HUES48 (cell line): ENCODE measurements around the gene PET100.

ENCODE experiments used
- H3K27ac ChIP-seq: one replicate; pipeline ENCODE4 v1.7.0; 2013; ENCODE audit warnings: low read depth, low read length, inconsistent platforms
- H3K27me3 ChIP-seq: 2 replicates; pipeline ENCODE4 v1.6.1; 2013; ENCODE audit warnings: mild to moderate bottlenecking, low read length; ENCODE audit not compliant: control insufficient read depth, insufficient read depth
- H3K36me3 ChIP-seq: 2 replicates; pipeline ENCODE4 v1.6.1; 2013; ENCODE audit warnings: low read length; ENCODE audit not compliant: control insufficient read depth, insufficient read depth
- H3K4me1 ChIP-seq: 2 replicates; pipeline ENCODE4 v1.6.1; 2013; ENCODE audit warnings: mild to moderate bottlenecking, low read length; ENCODE audit not compliant: control insufficient read depth, insufficient read depth
- H3K4me3 ChIP-seq: 2 replicates; pipeline ENCODE4 v1.5.1; 2013; ENCODE audit warnings: mild to moderate bottlenecking, low read depth, low read length
- H3K9ac ChIP-seq: 2 replicates; pipeline ENCODE4 v1.6.1; 2013; ENCODE audit warnings: mild to moderate bottlenecking, low read depth, low read length, moderate library complexity
- H3K9me3 ChIP-seq: 2 replicates; pipeline ENCODE4 v1.6.1; 2013; ENCODE audit warnings: low read length; ENCODE audit not compliant: control insufficient read depth, insufficient read depth

PET100 gene

DNA sequence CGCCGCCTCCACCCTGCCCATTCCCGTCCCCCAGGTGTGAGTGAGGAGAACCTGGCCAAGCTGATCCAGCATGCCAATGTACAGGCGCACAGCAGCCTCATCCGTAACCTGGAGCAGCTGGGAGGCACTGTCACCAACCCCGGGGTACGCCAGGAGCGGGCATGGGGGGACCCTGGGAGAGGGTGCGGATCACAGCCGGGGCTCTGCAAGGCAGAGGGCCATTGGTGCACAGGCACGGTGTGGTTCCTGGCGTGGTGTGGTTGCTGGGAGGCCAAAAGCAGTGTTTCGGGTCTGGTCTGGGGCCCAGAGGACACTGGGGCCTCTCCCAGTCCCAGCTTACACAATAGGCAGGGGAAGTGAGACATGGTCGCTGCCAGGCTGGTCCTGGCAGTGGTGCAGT, 15.6 kb downstream of the PET100 start:
- Histone ChIP-seq H3K4me3 (no peak overlapping the region), H3K27ac (no peak overlapping the region), H3K36me3 (no peaks in the 10 kb centered on the region; the same call in 1 of the 2 replicates), H3K27me3 (no peaks in the 10 kb centered on the region), H3K4me1 (no peaks in the 10 kb centered on the region), H3K9me3 (no peaks in the 10 kb centered on the region), H3K9ac (no peak overlapping the region)

DNA sequence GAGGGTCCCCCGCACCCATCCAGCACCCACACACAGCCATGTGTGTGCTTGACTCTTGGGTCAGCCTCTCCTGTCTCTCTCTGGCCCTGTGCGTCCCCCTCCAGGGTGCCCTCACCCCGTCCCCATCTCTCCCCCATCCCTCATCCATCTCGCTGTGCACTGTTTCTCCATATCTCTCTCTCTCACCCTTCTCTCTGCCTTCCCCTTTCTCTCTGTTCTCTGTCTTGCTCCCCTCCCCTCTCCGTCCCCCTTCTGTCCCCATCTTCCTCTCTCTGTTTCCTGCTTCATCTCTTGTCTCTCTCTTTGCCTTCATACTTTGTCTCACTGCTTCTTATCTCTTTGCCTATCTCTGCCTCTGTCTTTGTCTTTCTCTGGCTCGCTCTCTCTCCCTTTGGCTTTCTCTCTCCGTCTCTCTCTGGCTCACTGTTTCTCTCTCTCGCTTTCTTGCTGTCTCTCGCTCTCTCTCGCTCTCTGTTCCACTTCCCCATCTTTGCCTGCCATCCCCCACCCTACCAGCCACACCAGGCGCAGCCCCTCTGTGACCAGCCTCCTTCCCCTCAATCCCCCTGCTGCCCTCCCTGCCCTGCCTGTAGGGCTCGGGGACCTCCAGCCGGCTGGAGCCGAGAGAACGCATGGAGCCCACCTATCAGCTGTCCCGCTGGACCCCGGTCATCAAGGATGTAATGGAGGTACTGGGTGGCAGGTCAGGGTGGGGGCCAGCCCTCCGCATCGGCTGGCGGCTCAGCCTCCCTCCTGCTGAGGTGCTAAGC, 16.2 kb downstream of the PET100 start:
- no peaks in the 10 kb centered on the region; the same call in 1 of the 2 replicates for H3K36me3 ChIP-seq
- H3K9ac ChIP-seq: no peak overlapping the region
- no peak overlapping the region for H3K4me3 ChIP-seq
- no peaks in the 10 kb centered on the region for H3K4me1 ChIP-seq
- no peak overlapping the region for H3K27ac ChIP-seq
- no peaks in the 10 kb centered on the region for H3K9me3 ChIP-seq
- H3K27me3 ChIP-seq: no peaks in the 10 kb centered on the region

DNA sequence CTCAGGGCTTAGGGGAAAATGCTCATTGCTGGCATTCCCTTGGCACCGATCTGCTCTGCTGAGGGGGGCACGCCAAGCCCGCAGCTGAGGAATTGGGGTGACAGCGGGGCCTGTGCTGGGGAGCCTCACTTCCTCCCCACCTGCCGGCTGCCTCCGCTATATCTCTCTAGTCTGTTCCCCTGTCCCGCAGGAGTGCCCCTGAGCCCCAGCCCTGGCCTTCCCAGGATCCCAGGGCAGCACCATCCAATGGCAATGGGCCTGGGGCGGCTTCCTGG, 16.8 kb downstream of the PET100 start:
- Histone ChIP-seq H3K9me3 (no peaks in the 10 kb centered on the region), H3K9ac (no peak overlapping the region), H3K36me3 (no peaks in the 10 kb centered on the region; the same call in 1 of the 2 replicates), H3K27me3 (no peaks in the 10 kb centered on the region), H3K27ac (no peak overlapping the region), H3K4me3 (no peak overlapping the region), H3K4me1 (no peaks in the 10 kb centered on the region)

DNA sequence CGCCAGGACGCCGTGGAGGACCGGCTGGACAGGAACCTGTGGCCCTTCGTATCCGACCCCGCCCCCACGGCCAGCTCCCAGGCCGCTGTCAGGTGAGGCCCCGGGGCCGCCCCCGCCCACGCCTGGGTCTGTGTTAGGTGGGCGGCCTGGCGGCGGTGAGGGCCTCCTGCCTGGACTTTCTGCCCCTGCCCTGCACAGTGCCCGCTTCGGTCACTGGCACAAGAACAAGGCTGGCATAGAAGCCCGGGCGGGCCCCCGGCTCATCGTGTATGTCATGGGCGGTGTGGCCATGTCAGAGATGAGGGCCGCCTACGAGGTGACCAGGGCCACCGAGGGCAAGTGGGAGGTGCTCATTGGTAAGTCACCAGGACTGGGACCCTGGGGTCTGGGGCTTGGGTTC, 17.6 kb downstream of the PET100 start:
- no peaks in the 10 kb centered on the region; the same call in 1 of the 2 replicates for H3K36me3 ChIP-seq
- no peak overlapping the region for H3K4me3 ChIP-seq
- no peak overlapping the region for H3K27ac ChIP-seq
- H3K9ac ChIP-seq: no peak overlapping the region
- H3K4me1 ChIP-seq: peaks cover under 1% of the 10 kb centered on the region; the same call in 1 of the 2 replicates
- H3K27me3 ChIP-seq: no peaks in the 10 kb centered on the region
- no peaks in the 10 kb centered on the region for H3K9me3 ChIP-seq

DNA sequence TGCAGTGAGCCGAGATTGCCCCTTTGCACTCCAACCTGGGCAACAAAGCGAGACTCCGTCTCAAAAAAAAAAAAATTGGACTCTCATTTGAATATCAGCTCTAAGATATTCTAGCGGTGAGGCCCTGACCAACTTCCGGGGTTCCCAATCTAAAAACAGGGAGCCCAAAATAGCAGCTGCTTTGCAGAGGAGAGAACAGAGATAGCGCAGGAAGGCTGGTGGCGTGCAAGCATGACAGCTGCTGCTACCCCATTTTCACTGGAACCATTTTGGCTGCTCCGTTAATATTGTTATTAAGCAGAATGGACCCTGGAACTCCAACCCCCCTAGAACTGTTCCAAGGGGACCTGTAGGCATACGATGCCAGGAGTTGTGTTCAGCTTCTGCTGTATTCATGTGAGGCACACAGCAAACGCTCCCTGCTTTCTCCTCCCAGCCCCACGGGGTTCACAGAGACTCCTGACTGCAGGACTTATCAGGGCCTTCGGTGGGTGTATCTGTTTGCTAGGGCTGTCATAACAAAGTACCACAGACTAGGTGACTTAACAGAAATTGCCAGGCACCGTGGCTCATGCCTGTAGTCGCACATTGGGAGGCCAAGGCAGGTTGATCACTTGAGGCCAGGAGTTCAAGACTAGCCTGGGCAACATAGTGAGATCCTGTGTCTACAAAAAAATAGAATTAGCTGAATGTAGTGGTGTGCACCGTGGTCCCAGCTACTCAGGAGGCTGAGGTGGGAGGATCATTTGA, 18.8 kb downstream of the PET100 start:
- no peak overlapping the region for H3K9ac ChIP-seq
- H3K4me1 ChIP-seq: peaks cover 2% of the 10 kb centered on the region; the same call in 1 of the 2 replicates
- H3K27me3 ChIP-seq: peaks cover 5% of the 10 kb centered on the region
- H3K9me3 ChIP-seq: no peaks in the 10 kb centered on the region
- H3K27ac ChIP-seq: no peak overlapping the region
- no peak overlapping the region for H3K4me3 ChIP-seq
- no peaks in the 10 kb centered on the region for H3K36me3 ChIP-seq

DNA sequence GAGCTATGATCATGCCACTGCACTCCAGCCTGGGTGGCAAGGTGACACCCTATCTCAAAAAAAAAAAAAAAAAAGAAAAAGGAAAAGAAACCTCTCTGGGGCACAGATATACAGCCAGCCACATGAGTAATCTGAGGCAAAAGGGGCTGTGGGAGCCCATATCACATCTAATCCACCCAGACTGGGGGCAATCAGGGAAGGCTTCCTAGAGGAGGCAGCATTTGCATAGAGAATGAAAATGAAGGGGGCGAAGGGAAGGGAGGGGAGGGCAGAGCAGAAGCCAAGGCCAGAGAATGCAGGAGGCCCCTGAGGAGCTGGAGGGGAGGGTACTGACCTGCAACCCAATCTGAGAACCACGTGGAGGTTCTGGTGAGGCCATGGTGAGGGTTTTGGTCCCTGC, 20.6 kb downstream of the PET100 start:
- Histone ChIP-seq H3K4me3 (no peak overlapping the region), H3K4me1 (peaks cover 2% of the 10 kb centered on the region; the same call in 1 of the 2 replicates), H3K36me3 (no peaks in the 10 kb centered on the region), H3K9me3 (no peaks in the 10 kb centered on the region), H3K9ac (no peak overlapping the region), H3K27me3 (peaks cover 5% of the 10 kb centered on the region), H3K27ac (no peak overlapping the region)

DNA sequence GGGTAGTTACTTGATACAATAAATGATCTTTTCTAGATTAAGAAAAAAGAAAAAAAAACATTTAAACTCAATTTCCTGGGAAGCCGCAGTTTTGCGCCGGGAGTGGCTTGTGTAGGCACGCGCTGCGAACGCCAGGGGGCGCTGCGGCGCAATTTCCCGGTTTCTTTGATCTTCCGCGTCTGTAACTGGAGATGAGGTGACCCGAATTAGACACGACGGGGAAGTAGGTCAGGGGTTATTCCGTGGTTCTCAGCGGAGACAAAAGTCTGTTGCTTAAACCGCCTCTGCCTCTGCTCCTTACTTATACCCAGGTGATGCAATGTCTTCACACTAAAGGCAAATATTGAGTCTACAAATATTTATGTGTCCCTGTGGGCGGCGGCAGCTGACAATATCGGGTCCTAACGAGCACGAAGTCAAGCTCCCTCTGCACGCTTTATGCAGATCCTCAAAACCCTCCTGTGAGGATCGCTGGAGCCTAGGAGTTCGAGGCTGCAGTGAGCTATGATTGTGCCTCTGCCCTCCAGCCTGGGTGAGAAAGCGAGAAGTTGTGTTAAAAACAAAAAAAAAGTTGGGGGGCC, 22.6 kb downstream of the PET100 start:
- Histone ChIP-seq H3K9ac (no peak overlapping the region), H3K27ac (no peak overlapping the region), H3K36me3 (no peaks in the 10 kb centered on the region), H3K4me3 (peak overlapping the region; percentile 45; the same call in 1 of the 2 replicates), H3K27me3 (peaks cover 5% of the 10 kb centered on the region), H3K9me3 (no peaks in the 10 kb centered on the region), H3K4me1 (peaks cover 2% of the 10 kb centered on the region; the same call in 1 of the 2 replicates)

DNA sequence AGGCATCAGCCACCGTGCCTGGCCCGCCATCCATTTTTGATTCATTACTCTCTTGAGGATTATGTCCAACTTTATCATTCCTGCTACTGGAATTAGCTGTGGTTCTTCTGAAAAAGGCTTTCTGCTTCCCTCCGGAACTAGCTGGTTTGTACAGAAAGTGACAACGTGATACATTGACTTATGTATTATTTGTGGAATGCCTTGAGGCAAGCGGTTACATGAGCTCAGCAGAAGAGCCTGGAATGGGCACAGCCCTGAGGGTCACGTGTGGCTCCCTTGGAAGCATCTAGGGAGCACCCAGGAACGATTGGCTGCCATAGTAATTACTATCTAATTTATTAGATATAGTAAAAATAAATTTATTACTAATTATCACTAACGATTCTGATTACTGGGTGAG, 24.8 kb downstream of the PET100 start:
- Histone ChIP-seq H3K27me3 (peaks cover 5% of the 10 kb centered on the region), H3K9me3 (no peaks in the 10 kb centered on the region), H3K27ac (no peak overlapping the region), H3K4me1 (peaks cover 2% of the 10 kb centered on the region; the same call in 1 of the 2 replicates), H3K36me3 (no peaks in the 10 kb centered on the region), H3K4me3 (no peak overlapping the region), H3K9ac (no peak overlapping the region)

DNA sequence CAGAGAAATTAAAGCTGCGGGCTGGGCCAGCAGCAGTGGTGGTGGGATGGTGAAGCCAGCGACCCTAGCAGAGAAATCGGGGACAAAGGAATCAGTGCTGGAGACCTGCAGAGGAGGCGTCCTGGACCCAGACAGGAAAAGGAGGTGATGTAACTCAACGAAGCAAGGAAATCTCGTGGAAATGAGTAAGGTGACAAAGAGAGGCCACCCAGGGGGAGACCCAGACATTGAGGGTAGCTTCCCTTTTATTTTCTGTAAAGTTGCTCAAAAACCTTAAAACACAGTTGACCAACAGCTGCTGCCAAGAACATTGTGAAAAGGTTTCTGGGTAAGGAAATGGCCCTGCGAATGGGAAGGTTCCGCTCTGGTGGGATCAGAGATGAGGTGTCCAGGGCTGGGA, 26.0 kb downstream of the PET100 start:
- H3K27me3 ChIP-seq: peaks cover 5% of the 10 kb centered on the region
- no peak overlapping the region for H3K9ac ChIP-seq

DNA sequence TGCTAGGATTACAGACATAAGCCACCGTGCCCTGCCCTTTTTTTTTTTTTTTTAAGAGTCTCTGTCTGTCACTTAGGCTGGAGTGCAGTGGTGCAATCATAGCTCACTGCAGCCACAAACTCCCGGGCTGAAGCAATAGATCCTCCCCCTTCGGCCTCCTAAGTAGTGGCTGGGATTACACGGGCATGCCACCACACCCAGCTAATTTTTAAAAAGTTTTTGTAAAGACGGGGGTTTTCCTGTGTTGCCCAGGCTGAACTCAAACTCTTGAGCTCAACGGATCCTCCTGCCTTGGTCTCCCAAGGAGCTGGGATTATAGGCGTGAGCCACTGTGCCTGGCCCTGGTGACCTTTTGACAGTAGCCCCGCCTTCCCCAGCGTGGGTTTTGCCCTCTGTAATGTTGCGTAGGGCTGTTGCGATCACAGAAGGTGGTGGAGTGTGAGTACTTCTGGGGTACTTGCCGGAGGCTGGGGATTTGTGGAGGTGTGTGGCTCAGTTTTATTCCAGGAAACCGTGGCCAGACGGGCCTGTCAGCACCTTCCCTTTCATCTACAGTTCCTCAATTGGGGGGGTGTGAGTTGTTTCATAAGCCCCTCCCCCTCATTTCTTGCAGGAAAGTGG, 27.6 kb downstream of the PET100 start:
- H3K4me1 ChIP-seq: peaks cover 1% of the 10 kb centered on the region; the same call in 1 of the 2 replicates
- no peaks in the 10 kb centered on the region for H3K9me3 ChIP-seq

More for the DNA sequence above, 26.0 kb downstream of the PET100 start:
- Histone ChIP-seq H3K4me3 (no peak overlapping the region), H3K9me3 (no peaks in the 10 kb centered on the region), H3K4me1 (peaks cover 2% of the 10 kb centered on the region; the same call in 1 of the 2 replicates), H3K27ac (no peak overlapping the region), H3K36me3 (no peaks in the 10 kb centered on the region)

More for the DNA sequence above, 27.6 kb downstream of the PET100 start:
- Histone ChIP-seq H3K27ac (no peak overlapping the region), H3K4me3 (no peak overlapping the region), H3K9ac (no peak overlapping the region), H3K36me3 (no peaks in the 10 kb centered on the region), H3K27me3 (peaks cover 5% of the 10 kb centered on the region)
